OCI-LY3 (cell line): Measurements from ENCODE around the gene NINL.

Experiments
- CTCF ChIP-seq: fragments of 200-600, 300-600 bp; sonication (generic); IDR thresholded peaks from 2 replicates; pipeline ENCODE4 v1.5.1; 2014; ENCODE audit warnings: antibody characterized with exemption, low read length, low read depth
- EZH2phosphoT487 ChIP-seq: fragments of 200-600 bp; shearing (Covaris generic); IDR thresholded peaks from 2 replicates; pipeline ENCODE4 v1.6.1; 2018; ENCODE audit warnings: antibody characterized with exemption, mixed run types, low read depth

GRCh38 chr20:25563876-25564275 is 21.5 kb downstream of the NINL start:
- no peak for TF ChIP-seq CTCF
- TF ChIP-seq EZH2phosphoT487: no peak
